CD14-positive monocyte (primary cell): ENCODE data around the gene BORA. TPM values are rescaled to one million over a fixed set of nuclear protein-coding genes. Genes with fewer than 3 reads are reported as not detected.

ENCODE experiments used
- DNase-seq, 3 donors: peaks; one replicate each; pipeline ENCODE4 v3.0.0-alpha.2; 2011 to 2022
- H2AFZ ChIP-seq: 2 replicates; pipeline ENCODE4 v1.6.0; 2012; ENCODE audit warnings: mild to moderate bottlenecking, low read depth, low read length, inconsistent platforms; ENCODE audit not compliant: insufficient read depth, poor library complexity, severe bottlenecking
- H3K27ac ChIP-seq, 2 donors: 1 replicate in 1 of 2; 2 replicates in 1 of 2; pipeline ENCODE4 v1.5.1; 2012 to 2013; ENCODE audit warnings: low read length in 2 of 2, control low read depth in 1 of 2, inconsistent platforms in 1 of 2, low read depth in 1 of 2, mild to moderate bottlenecking in 1 of 2
- H3K27me3 ChIP-seq, 2 donors: one replicate each; pipeline versions ENCODE4 v1.6.0 to v1.6.1; 2011 to 2013; ENCODE audit warnings: low read length in 2 of 2; ENCODE audit not compliant: control insufficient read depth in 2 of 2, insufficient read depth in 2 of 2
- H3K36me3 ChIP-seq, 2 donors: replicated peaks in 1 of 2; 1 replicate in 1 of 2; 2 replicates in 1 of 2; pipeline versions ENCODE4 v1.5.1 to v1.6.1; 2012 to 2013; ENCODE audit warnings: low read length in 2 of 2, control low read depth in 1 of 2, inconsistent platforms in 1 of 2, mild to moderate bottlenecking in 1 of 2; ENCODE audit not compliant: insufficient read depth in 2 of 2, control insufficient read depth in 1 of 2
- H3K4me1 ChIP-seq, 2 donors: 1 replicate in 1 of 2; 2 replicates in 1 of 2; pipeline versions ENCODE4 v1.5.1 to v1.6.1; 2012 to 2013; ENCODE audit warnings: low read length in 2 of 2, control low read depth in 1 of 2, inconsistent platforms in 1 of 2, mild to moderate bottlenecking in 1 of 2, moderate library complexity in 1 of 2; ENCODE audit not compliant: insufficient read depth in 2 of 2, control insufficient read depth in 1 of 2
- H3K4me2 ChIP-seq: replicated peaks from 2 replicates; pipeline ENCODE3; 2012; ENCODE audit warnings: low read length, moderate library complexity, mild to moderate bottlenecking; ENCODE audit not compliant: poor library complexity, severe bottlenecking; ENCODE audit errors: extremely low read depth
- H3K4me3 ChIP-seq, 3 experiments: fragments of 200-600 bp in 1 of 3; sonication (generic) in 1 of 3; replicated peaks in 1 of 3; 1 replicate in 2 of 3; 2 replicates in 1 of 3; pipeline ENCODE4 v1.5.1; 2011 to 2013; ENCODE audit warnings: low read length in 3 of 3, mild to moderate bottlenecking in 3 of 3, control low read depth in 2 of 3, low read depth in 2 of 3, inconsistent platforms in 1 of 3, moderate library complexity in 1 of 3
- H3K79me2 ChIP-seq: 2 replicates; pipeline ENCODE4 v1.6.0; 2012; ENCODE audit warnings: mild to moderate bottlenecking, control low read depth, inconsistent platforms, low read length, moderate library complexity; ENCODE audit not compliant: insufficient read depth
- H3K9ac ChIP-seq: 2 replicates; pipeline ENCODE4 v1.6.0; 2017; ENCODE audit warnings: low read length, mild to moderate bottlenecking; ENCODE audit not compliant: insufficient read depth, poor library complexity, severe bottlenecking
- H3K9me3 ChIP-seq, 2 donors: replicated peaks in 1 of 2; 1 replicate in 1 of 2; 2 replicates in 1 of 2; pipeline versions ENCODE4 v1.5.1 to v1.6.1; 2012 to 2013; ENCODE audit warnings: low read length in 2 of 2, control low read depth in 1 of 2; ENCODE audit not compliant: control insufficient read depth in 1 of 2, insufficient read depth in 1 of 2
- H4K20me1 ChIP-seq: 2 replicates; pipeline ENCODE4 v1.6.0; 2012; ENCODE audit warnings: mild to moderate bottlenecking, low read length, control low read depth, moderate library complexity; ENCODE audit not compliant: insufficient read depth
- H3K27ac Mint-ChIP-seq, 7 donors: one replicate each; pipeline ENCODE4 v1.8.0; 2020; ENCODE audit warnings: mild to moderate bottlenecking in 7 of 7, mixed read lengths in 7 of 7, moderate library complexity in 6 of 7, inconsistent platforms in 2 of 7
- H3K27me3 Mint-ChIP-seq, 3 donors: one replicate each; pipeline ENCODE4 v1.8.0; 2021 to 2022; ENCODE audit warnings: low read depth in 3 of 3, mild to moderate bottlenecking in 3 of 3, mixed read lengths in 3 of 3, moderate library complexity in 3 of 3, inconsistent platforms in 1 of 3
- H3K36me3 Mint-ChIP-seq, 2 donors: one replicate each; pipeline ENCODE4 v1.8.0; 2020; ENCODE audit warnings: mixed read lengths in 2 of 2, inconsistent platforms in 1 of 2, mild to moderate bottlenecking in 1 of 2
- H3K4me1 Mint-ChIP-seq: one replicate; pipeline ENCODE4 v1.8.0; 2020; ENCODE audit warnings: mild to moderate bottlenecking, mixed read lengths
- H3K4me3 Mint-ChIP-seq, 2 donors: one replicate each; pipeline ENCODE4 v1.8.0; 2020; ENCODE audit warnings: mild to moderate bottlenecking in 2 of 2, mixed read lengths in 2 of 2, moderate library complexity in 1 of 2
- H3K9me3 Mint-ChIP-seq, 7 donors: one replicate each; pipeline ENCODE4 v1.8.0; 2020 to 2022; ENCODE audit warnings: mixed read lengths in 7 of 7, mild to moderate bottlenecking in 6 of 7, moderate library complexity in 6 of 7, inconsistent platforms in 2 of 7
- CTCF ChIP-seq: fragments of 200-600 bp; IDR thresholded peaks from one replicate; pipeline ENCODE4 v1.8.0; 2022; ENCODE audit warnings: antibody characterized with exemption, mild to moderate bottlenecking
- WGBS: methylation state at CpG from one replicate; pipeline ENCODE4 v1.1.5; 2013; ENCODE audit warnings: missing lambda C conversion rate; ENCODE audit not compliant: insufficient coverage; 5-methylcytosine and 5-hydroxymethylcytosine counted together
- intact Hi-C, 2 donors: fragments of 100-400 bp; cut with micrococcal nuclease; formaldehyde crosslinking; loops; one replicate each; pipeline versions ENCODE4 v1.15.0 to v1.15.1; 2023
- polyA plus RNA-seq, 3 donors: library from polyadenylated mRNA; depleted of rRNA in 1 of 3; unstranded in 2 of 3; stranded (reverse) in 1 of 3; fragments of 300-500 nt in 2 of 3; fragments of >200 nt in 1 of 3; fragmentation: Illumina TruSeq in 2 of 3; gene quantifications; 1 replicate in 2 of 3; 2 replicates in 1 of 3; pipeline ENCODE4 v1.2.3, GENCODE V29; 2012 to 2021

Gene BORA
- polyA plus RNA-seq, 3 donors: 2.1 to 4.7 (median 2.9) TPM

- Histone ChIP-seq H3K27me3 (no peaks in the 10 kb centered on the region), H3K9me3 (no peaks in the 10 kb centered on the region), H3K9ac (no peak overlapping the region), H3K4me1 (no peaks in the 10 kb centered on the region), H4K20me1 (no peaks in the 10 kb centered on the region), H3K79me2 (peaks cover 62% of the 10 kb centered on the region), H3K27ac (no peak overlapping the region), H3K4me2 (no peak overlapping the region), H2AFZ (no peak overlapping the region), H3K36me3 (peaks cover 49 to 93% of the 10 kb centered on the region in 2 donors), H3K4me3 (no peak overlapping the region)
- H3K36me3 Mint-ChIP-seq: peaks cover 54 to 64% of the 10 kb centered on the region in 2 donors
- no peak for DNase-seq
- intact Hi-C loops: no loop called here
- H3K27ac Mint-ChIP-seq: no peak overlapping the region
- no peaks in the 10 kb centered on the region for H3K27me3 Mint-ChIP-seq
- no peak for TF ChIP-seq CTCF
- no peak overlapping the region for H3K4me3 Mint-ChIP-seq
- WGBS: no CpG with 5 or more reads among the region's 3 CpGs
- no peaks in the 10 kb centered on the region for H3K9me3 Mint-ChIP-seq
- H3K4me1 Mint-ChIP-seq: no peaks in the 10 kb centered on the region
These were observed 9.3 kb downstream of the BORA start for GRCh38 chr13:72737033-72737432.

GRCh38 chr13:72740015-72740414, 12.3 kb downstream of the BORA start:
- Histone ChIP-seq H2AFZ (no peak overlapping the region), H3K27me3 (no peaks in the 10 kb centered on the region), H3K27ac (no peak overlapping the region), H3K4me1 (no peaks in the 10 kb centered on the region), H3K79me2 (peaks cover 45% of the 10 kb centered on the region), H3K4me2 (no peak overlapping the region), H3K9me3 (no peaks in the 10 kb centered on the region), H3K36me3 (peaks cover 62 to 95% of the 10 kb centered on the region in 2 donors), H3K9ac (no peak overlapping the region), H3K4me3 (no peak overlapping the region), H4K20me1 (no peaks in the 10 kb centered on the region)
- Mint-ChIP-seq H3K27me3 (no peaks in the 10 kb centered on the region), H3K9me3 (no peaks in the 10 kb centered on the region), H3K27ac (peak overlapping the region in 2 of 7 donors; percentile 4 to 63), H3K4me1 (no peaks in the 10 kb centered on the region), H3K36me3 (peaks cover 60 to 61% of the 10 kb centered on the region in 2 donors), H3K4me3 (no peak overlapping the region)
- WGBS: 33% methylated on average over 1 of the region's 1 CpG
- TF ChIP-seq CTCF: no peak
- no peak for DNase-seq
- intact Hi-C loops: no loop called here
